ENCODE data around the gene KLHL35.
A peak's percentile ranks its signal among the peaks of the same experiment; 100 is the strongest.

KLHL35 gene

GRCh38 chr11:75429641-75429901 lies 3.4 kb downstream of the KLHL35 start:
- Mint-ChIP-seq H3K4me3 (peak overlapping the region; percentile 79), H3K9me3 (peaks cover 3% of the 10 kb centered on the region), H3K36me3 (ENCODE audit: low read depth) (peaks cover 9% of the 10 kb centered on the region), H3K4me1 (ENCODE audit: low read depth) (peaks cover 27% of the 10 kb centered on the region), H3K27ac (peak overlapping the region; percentile 85), H3K27me3 (ENCODE audit: low read depth) (peaks cover 55% of the 10 kb centered on the region)
- DNase-seq (ENCODE audit: low spot score), result no peak

GRCh38 chr11:75428989-75429640 lies 3.9 kb downstream of the KLHL35 start:
- peak overlapping the region; percentile 85 for H3K27ac Mint-ChIP-seq

GRCh38 chr11:75428281-75428724 lies 4.7 kb downstream of the KLHL35 start:
- peak; percentile 71 for DNase-seq (ENCODE audit: low spot score)
- peaks cover 27% of the 10 kb centered on the region for H3K4me1 Mint-ChIP-seq (ENCODE audit: low read depth)
- peak overlapping the region; percentile 67 for H3K27ac Mint-ChIP-seq
- H3K36me3 Mint-ChIP-seq (ENCODE audit: low read depth), result peaks cover 9% of the 10 kb centered on the region
- H3K9me3 Mint-ChIP-seq, result peaks cover 3% of the 10 kb centered on the region
- peaks cover 50% of the 10 kb centered on the region for H3K27me3 Mint-ChIP-seq (ENCODE audit: low read depth)
- H3K4me3 Mint-ChIP-seq, result peak overlapping the region; percentile 79

More at GRCh38 chr11:75428989-75429640, 3.9 kb downstream of the KLHL35 start:
- Mint-ChIP-seq H3K4me1 (ENCODE audit: low read depth) (peaks cover 27% of the 10 kb centered on the region), H3K9me3 (peaks cover 3% of the 10 kb centered on the region), H3K36me3 (ENCODE audit: low read depth) (peaks cover 9% of the 10 kb centered on the region), H3K4me3 (peak overlapping the region; percentile 79), H3K27me3 (ENCODE audit: low read depth) (peaks cover 55% of the 10 kb centered on the region)
- no peak for DNase-seq (ENCODE audit: low spot score)

DNA sequence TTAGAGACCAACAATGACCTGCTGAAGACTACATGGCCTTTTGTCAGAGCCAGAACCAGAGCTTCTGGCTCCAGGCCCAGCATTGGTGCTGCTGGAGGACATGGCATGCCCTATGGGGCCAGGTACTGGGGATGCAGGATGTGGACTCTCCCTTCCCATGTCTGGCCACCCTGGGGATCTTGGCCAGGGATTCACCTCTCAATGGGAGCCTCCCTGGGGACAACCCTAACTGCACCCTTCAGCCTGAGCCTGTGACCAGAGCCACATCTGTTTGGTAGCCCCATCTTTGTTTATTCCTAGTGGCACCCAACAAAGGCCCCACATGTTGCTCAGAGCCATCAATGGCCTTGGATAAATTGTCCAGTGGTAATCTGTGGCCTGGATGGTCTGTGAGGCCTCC lies 5.8 kb downstream of the KLHL35 start:
- Mint-ChIP-seq H3K36me3 (ENCODE audit: low read depth) (peaks cover 9% of the 10 kb centered on the region), H3K27me3 (ENCODE audit: low read depth) (peaks cover 41% of the 10 kb centered on the region)

GRCh38 chr11:75426720-75427086 lies 6.3 kb downstream of the KLHL35 start:
- H3K4me3 Mint-ChIP-seq, result no peak overlapping the region
- DNase-seq (ENCODE audit: low spot score), result no peak
- peaks cover 36% of the 10 kb centered on the region for H3K27me3 Mint-ChIP-seq (ENCODE audit: low read depth)
- peaks cover 3% of the 10 kb centered on the region for H3K9me3 Mint-ChIP-seq
- H3K36me3 Mint-ChIP-seq (ENCODE audit: low read depth), result peaks cover 9% of the 10 kb centered on the region
- H3K27ac Mint-ChIP-seq, result no peak overlapping the region
- H3K4me1 Mint-ChIP-seq (ENCODE audit: low read depth), result peaks cover 26% of the 10 kb centered on the region

More for the DNA sequence above, 5.8 kb downstream of the KLHL35 start:
- no peak overlapping the region for H3K4me3 Mint-ChIP-seq
- H3K27ac Mint-ChIP-seq, result no peak overlapping the region
- peaks cover 3% of the 10 kb centered on the region for H3K9me3 Mint-ChIP-seq
- H3K4me1 Mint-ChIP-seq (ENCODE audit: low read depth), result peaks cover 27% of the 10 kb centered on the region
- DNase-seq (ENCODE audit: low spot score), result no peak

DNA sequence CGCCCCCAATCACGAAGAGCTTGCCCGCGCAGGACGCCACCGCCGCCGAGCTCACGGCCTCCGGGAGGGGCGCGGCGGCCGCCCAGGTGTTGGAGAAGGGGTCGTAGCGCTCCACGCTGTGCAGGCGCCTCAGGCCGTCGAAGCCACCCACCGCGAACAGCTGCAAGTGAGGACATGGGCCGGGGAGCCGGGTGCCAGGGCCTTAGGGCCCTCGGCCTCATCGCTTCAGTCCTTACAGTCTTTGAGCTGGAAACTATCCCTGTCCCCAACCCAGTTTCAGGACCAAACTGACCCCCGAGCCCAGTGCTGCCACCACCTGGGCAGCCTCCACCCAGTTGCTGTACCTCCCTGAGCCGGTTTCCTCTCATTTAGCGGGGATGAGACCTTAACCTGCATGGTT lies 7.6 kb downstream of the KLHL35 start:
- Mint-ChIP-seq H3K27me3 (ENCODE audit: low read depth) (peaks cover 23% of the 10 kb centered on the region), H3K4me1 (ENCODE audit: low read depth) (peaks cover 17% of the 10 kb centered on the region), H3K36me3 (ENCODE audit: low read depth) (peaks cover 9% of the 10 kb centered on the region), H3K9me3 (peaks cover 3% of the 10 kb centered on the region), H3K4me3 (no peak overlapping the region), H3K27ac (no peak overlapping the region)
- DNase-seq (ENCODE audit: low spot score), result no peak

DNA sequence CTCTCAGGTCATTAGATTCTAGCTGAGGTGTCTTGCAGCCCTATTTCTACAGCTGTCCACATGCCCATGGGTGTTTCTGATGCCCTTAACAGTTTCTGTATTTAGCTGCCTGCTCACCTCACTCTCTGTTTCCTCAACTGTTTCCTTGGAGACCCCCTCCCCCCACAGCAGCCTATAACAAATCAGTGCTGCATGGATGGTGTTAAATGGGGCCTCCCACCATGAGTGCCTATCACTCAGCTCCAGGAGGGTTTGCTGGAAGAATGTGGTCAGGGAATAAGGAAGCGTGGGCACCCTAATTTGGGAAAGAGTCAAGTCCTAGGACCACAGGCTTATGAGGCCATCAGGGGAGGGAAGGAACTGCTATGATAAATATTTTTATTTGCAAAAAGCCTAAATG lies 8.6 kb downstream of the KLHL35 start:
- peaks cover 16% of the 10 kb centered on the region for H3K4me1 Mint-ChIP-seq (ENCODE audit: low read depth)
- peaks cover 2% of the 10 kb centered on the region for H3K9me3 Mint-ChIP-seq
- H3K4me3 Mint-ChIP-seq, result no peak overlapping the region
- H3K36me3 Mint-ChIP-seq (ENCODE audit: low read depth), result peaks cover 8% of the 10 kb centered on the region
- H3K27ac Mint-ChIP-seq, result no peak overlapping the region
- no peak for DNase-seq (ENCODE audit: low spot score)
- H3K27me3 Mint-ChIP-seq (ENCODE audit: low read depth), result peaks cover 21% of the 10 kb centered on the region

DNA sequence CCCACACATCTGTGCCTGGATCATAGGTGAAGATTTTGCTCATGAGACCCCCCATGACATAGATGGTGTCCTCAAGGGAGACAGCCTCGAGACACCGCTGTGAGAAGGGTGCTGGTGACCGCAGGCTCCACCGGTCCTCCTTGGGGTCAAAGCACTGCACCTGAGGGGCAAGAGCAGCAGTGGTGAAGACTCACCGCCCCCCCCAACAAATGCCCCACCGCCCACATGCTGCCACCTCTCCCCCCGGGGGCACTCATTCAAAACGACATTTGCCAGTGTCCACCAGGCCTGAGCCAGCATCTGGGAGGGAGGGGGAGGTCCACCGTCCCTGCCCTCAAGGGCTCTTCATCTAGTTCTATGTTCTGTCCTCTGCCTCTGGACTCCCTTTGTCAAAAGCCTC lies 9.3 kb downstream of the KLHL35 start:
- H3K36me3 Mint-ChIP-seq (ENCODE audit: low read depth), result peaks cover 3% of the 10 kb centered on the region
- H3K27ac Mint-ChIP-seq, result no peak overlapping the region
- H3K9me3 Mint-ChIP-seq, result no peaks in the 10 kb centered on the region

DNA sequence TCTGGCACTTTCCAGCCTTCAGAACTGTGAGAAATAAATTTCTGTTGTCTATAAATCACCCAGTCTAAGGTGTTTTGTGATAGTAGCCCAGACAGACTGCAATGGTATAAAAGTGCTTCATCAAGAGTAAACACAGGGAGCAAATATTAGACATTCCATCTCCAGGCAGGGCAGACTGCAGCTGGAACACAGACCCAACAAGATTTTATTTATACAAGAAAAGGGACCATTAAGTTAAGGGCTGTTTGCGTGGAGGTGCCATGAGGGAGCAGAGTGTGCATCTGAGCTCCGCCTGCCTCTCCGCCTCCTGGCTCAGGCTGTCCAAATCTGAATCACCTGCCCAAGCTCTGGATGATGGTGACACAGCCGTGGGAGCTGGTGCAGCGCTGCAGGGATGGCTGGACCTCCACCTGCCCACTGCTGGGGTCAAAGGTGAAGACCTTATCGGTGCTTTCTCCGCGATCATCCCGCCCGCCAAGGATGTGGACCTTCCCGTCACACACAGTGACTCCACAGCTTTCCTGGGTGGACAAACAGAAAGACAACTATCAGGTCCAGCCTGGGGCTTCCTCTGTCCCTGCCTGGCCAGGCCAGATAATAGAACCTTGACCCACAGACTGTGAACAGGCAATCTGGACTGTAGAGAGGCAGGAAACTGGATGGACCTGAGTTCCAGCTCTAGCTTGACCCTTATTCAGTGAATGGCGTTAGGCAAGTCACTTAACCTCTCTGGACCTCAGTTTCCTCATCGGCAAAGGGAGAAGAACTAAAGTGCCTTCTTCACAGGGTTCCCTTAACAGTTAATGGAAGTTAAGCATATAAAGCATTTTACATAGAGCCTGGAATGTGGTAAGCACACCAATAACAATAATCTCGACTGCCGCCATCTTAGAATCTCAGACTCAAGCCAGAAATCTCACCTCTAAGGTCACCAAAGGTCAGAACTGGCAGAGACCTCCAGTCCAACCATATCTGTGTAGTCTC lies 10.5 kb downstream of the KLHL35 start:
- H3K27me3 Mint-ChIP-seq (ENCODE audit: low read depth), result peaks cover 3% of the 10 kb centered on the region
- no peaks in the 10 kb centered on the region for H3K9me3 Mint-ChIP-seq
- H3K4me3 Mint-ChIP-seq, result no peak overlapping the region
- H3K27ac Mint-ChIP-seq, result no peak overlapping the region
- no peak for DNase-seq (ENCODE audit: low spot score)
- no peaks in the 10 kb centered on the region for H3K36me3 Mint-ChIP-seq (ENCODE audit: low read depth)
- peaks cover under 1% of the 10 kb centered on the region for H3K4me1 Mint-ChIP-seq (ENCODE audit: low read depth)

More for the DNA sequence above, 9.3 kb downstream of the KLHL35 start:
- peaks cover 10% of the 10 kb centered on the region for H3K4me1 Mint-ChIP-seq (ENCODE audit: low read depth)
- H3K4me3 Mint-ChIP-seq, result no peak overlapping the region
- no peak for DNase-seq (ENCODE audit: low spot score)
- peaks cover 15% of the 10 kb centered on the region for H3K27me3 Mint-ChIP-seq (ENCODE audit: low read depth)

DNA sequence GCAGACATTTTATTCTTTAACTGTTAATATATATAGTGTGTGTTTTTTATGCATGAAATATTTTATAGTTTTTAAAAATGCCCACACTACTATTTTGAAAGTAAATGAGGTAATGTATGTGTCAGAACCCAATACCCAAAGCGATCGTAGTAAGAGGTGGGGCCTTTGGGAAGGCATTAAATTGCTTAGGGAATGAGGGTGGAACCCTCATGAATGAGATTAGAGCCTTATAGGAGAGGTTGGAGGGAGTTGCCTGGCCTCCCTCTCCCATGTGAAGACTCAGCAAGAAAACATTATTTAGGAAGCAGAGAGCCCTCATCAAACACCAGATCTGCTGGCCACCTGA lies 11.1 kb downstream of the KLHL35 start:
- H3K9me3 Mint-ChIP-seq, result no peaks in the 10 kb centered on the region
- H3K27me3 Mint-ChIP-seq (ENCODE audit: low read depth), result no peaks in the 10 kb centered on the region
- peaks cover 2% of the 10 kb centered on the region for H3K36me3 Mint-ChIP-seq (ENCODE audit: low read depth)
- H3K4me3 Mint-ChIP-seq, result no peak overlapping the region
- H3K4me1 Mint-ChIP-seq (ENCODE audit: low read depth), result no peaks in the 10 kb centered on the region
- DNase-seq (ENCODE audit: low spot score), result no peak
- H3K27ac Mint-ChIP-seq, result no peak overlapping the region

DNA sequence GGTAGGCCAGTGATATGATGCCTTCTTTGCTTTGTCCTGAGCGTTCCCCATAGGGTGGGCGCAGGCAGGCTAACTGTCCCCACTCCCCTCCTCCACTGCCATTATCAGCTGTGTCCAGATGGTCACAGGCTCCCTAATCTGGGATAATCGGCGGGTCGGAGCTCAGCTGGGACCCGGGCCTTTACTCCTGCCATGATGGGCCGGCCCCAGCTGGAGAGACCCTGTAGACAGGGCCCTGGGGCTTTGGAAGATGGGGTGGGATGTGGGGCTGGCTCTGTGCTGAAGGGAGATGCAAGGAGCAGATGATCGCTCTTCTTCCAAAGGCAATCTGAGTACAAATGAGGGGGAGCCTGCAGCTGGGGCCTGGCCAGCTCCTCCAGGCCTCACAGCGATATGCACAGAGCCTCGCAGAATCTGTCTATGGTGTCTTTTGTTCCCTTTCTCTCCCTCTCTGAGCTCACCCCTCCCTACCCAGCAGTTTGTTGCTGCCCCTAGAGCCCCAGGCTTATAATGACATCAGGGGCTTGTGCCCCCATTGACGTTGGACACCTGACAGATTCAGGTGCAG lies 11.9 kb downstream of the KLHL35 start:
- H3K4me3 Mint-ChIP-seq, result no peak overlapping the region
- no peak overlapping the region for H3K27ac Mint-ChIP-seq
- H3K4me1 Mint-ChIP-seq (ENCODE audit: low read depth), result no peaks in the 10 kb centered on the region
- DNase-seq (ENCODE audit: low spot score), result no peak
- H3K36me3 Mint-ChIP-seq (ENCODE audit: low read depth), result peaks cover 5% of the 10 kb centered on the region
- no peaks in the 10 kb centered on the region for H3K9me3 Mint-ChIP-seq
- H3K27me3 Mint-ChIP-seq (ENCODE audit: low read depth), result no peaks in the 10 kb centered on the region

- Mint-ChIP-seq H3K27ac (no peak overlapping the region), H3K9me3 (no peaks in the 10 kb centered on the region), H3K4me1 (ENCODE audit: low read depth) (no peaks in the 10 kb centered on the region), H3K27me3 (ENCODE audit: low read depth) (no peaks in the 10 kb centered on the region), H3K36me3 (ENCODE audit: low read depth) (peaks cover 5% of the 10 kb centered on the region), H3K4me3 (no peak overlapping the region)
- DNase-seq (ENCODE audit: low spot score), result no peak
Measured at GRCh38 chr11:75420224-75421034, 12.6 kb downstream of the KLHL35 start.

GRCh38 chr11:75413864-75414263 lies 19.1 kb downstream of the KLHL35 start:
- Mint-ChIP-seq H3K27ac (no peak overlapping the region), H3K4me1 (ENCODE audit: low read depth) (no peaks in the 10 kb centered on the region), H3K36me3 (ENCODE audit: low read depth) (peaks cover 25% of the 10 kb centered on the region), H3K4me3 (no peak overlapping the region), H3K9me3 (no peaks in the 10 kb centered on the region), H3K27me3 (ENCODE audit: low read depth) (no peaks in the 10 kb centered on the region)
- DNase-seq (ENCODE audit: low spot score), result no peak

Data from T-helper 2 cell treated with Interferon-gamma antibody and Interleukin-4, amounts not matched to agents 5 μg/mL and 100 μg/mL, for 36 hours (primary cell).